ENCODE results near the gene NDUFB2. TPM values are rescaled to one million over a fixed set of nuclear protein-coding genes. Genes with fewer than 3 reads are reported as not detected.

NDUFB2 gene
- total and polyA plus RNA-seq, 2 donors (not counting 3 experiments of a cell fraction or from before 2014, with no cell fraction given) = 197 to 1,075 TPM

DNA sequence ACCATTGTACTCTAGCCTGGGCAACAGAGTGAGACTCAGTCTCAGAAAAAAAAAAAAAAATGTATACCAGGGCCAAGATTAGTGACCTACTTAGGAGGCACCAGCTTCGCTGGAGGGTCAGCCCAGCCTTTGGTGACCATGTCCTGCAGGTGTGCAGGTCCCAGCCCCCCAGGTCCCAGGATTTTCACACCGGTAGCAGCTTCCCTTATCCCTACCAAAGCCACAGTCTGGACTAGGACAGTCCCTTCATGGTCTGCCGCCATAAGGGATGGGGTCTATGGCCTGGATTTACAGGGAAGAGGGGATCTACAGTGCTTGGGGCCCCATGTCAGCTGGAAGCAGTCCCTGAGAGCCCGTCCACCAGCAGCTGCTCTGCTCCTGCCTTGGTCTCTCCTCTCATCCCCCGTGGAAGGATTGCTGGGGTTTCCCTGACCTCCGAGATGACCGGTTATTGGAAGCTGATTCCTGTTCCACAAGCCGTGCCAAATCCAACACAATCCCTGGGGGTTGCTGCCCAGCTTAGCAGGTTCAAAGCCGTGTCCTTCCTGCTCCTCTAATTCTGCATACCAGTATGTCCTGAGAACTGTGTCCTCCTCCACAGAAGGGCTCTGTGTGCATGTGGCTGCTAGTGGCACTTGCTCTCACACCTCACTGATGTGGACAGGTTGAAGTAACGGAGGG is 11.0 kb upstream of the NDUFB2 start:
- Histone ChIP-seq H3K4me3 (replicated peaks in 1 of 3; ENCODE audit: insufficient read depth in 1 of 3, low read depth in 1 of 3, low read length in 3 of 3) (no peak overlapping the region), H4K20me1 (replicated peaks; ENCODE audit: control insufficient read depth, extremely low read depth, insufficient read depth, low read length) (no peaks in the 10 kb centered on the region), H3K4me1 (ENCODE audit: control insufficient read depth, extremely low read depth, insufficient read depth, low read length) (no peaks in the 10 kb centered on the region), H3K9ac (replicated peaks; ENCODE audit: extremely low read depth, insufficient read depth, low read length) (no peak overlapping the region), H3K36me3 (ENCODE audit: control insufficient read depth in 2 of 2, extremely low read depth in 1 of 2, insufficient read depth in 2 of 2, low read length in 2 of 2) (peaks cover 0 to 8% of the 10 kb centered on the region in 2 experiments), H3K4me2 (ENCODE audit: insufficient read depth, low read length) (no peak overlapping the region), H3K27ac (ENCODE audit: insufficient read depth, low read depth, low read length) (no peak overlapping the region), H2AFZ (ENCODE audit: low read depth, low read length) (no peak overlapping the region), H3K79me2 (ENCODE audit: control insufficient read depth, insufficient read depth, low read length) (no peaks in the 10 kb centered on the region), H3K9me3 (replicated peaks; ENCODE audit: control insufficient read depth, insufficient read depth, low read length) (no peaks in the 10 kb centered on the region), H3K27me3 (ENCODE audit: control insufficient read depth in 2 of 2, insufficient read depth in 2 of 2, low read length in 2 of 2) (no peaks in the 10 kb centered on the region), H3K9me1 (replicated peaks; ENCODE audit: control insufficient read depth, extremely low read depth, insufficient read depth, low read length) (no peaks in the 10 kb centered on the region)
- no TSS peak for BruUV-seq (replicated peaks)
- dilution Hi-C loops (cut with MboI; ENCODE audit: extremely low pct_ligation_motif_present, low sequenced_read_pairs) (no loop called here), intact Hi-C loops (cut with micrococcal nuclease) (no loop called here)
- DNase-seq (ENCODE audit: low read depth, low spot score) (peak; percentile 56), FAIRE-seq (no peak)
- no peak for TF ChIP-seq POLR2A (IDR thresholded peaks at IDR 0.05; ENCODE audit: low read depth, low read length)
- no peak for TF ChIP-seq MYC (IDR thresholded peaks at IDR 0.05; ENCODE audit: low read depth, low read length)
- ChIA-PET CTCF (interaction anchor here (1.7 to 2.3 kb wide), 2 partner anchors 9 to 10 kb away, joined by 3 to 7 read pairs; no protein-coding TSS in a partner anchor), POLR2A (no interaction called here)

DNA sequence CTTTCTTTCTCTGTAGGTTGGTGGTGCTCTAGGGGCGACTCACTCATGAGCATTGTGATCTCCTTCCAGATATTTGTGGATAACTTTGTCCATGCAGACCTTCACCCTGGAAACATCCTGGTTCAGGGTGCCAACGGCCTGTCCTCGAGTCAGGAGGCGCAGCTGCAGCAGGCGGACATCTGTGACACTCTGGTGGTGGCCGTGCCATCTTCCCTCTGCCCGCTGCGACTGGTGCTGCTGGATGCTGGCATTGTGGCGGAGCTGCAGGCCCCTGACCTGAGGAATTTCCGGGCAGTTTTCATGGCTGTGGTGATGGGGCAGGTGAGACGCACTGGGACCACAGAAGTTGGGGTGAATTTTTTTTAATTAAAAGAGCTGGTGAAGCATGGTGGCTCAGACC is 9.6 kb upstream of the NDUFB2 start:
- ChIA-PET CTCF (interaction anchor here (1.7 to 2.3 kb wide), 2 partner anchors 10 to 12 kb away, joined by 3 to 7 read pairs; no protein-coding TSS in a partner anchor), POLR2A (no interaction called here)
- intact Hi-C loops (cut with micrococcal nuclease) = no loop called here
- Histone ChIP-seq H3K9me1 (replicated peaks; ENCODE audit: control insufficient read depth, extremely low read depth, insufficient read depth, low read length) (no peaks in the 10 kb centered on the region), H2AFZ (ENCODE audit: low read depth, low read length) (no peak overlapping the region), H3K9me3 (replicated peaks; ENCODE audit: control insufficient read depth, insufficient read depth, low read length) (no peaks in the 10 kb centered on the region), H4K20me1 (replicated peaks; ENCODE audit: control insufficient read depth, extremely low read depth, insufficient read depth, low read length) (no peaks in the 10 kb centered on the region), H3K9ac (replicated peaks; ENCODE audit: extremely low read depth, insufficient read depth, low read length) (no peak overlapping the region), H3K4me3 (replicated peaks in 1 of 3; ENCODE audit: insufficient read depth in 1 of 3, low read depth in 1 of 3, low read length in 3 of 3) (no peak overlapping the region), H3K4me1 (ENCODE audit: control insufficient read depth, extremely low read depth, insufficient read depth, low read length) (no peaks in the 10 kb centered on the region), H3K79me2 (ENCODE audit: control insufficient read depth, insufficient read depth, low read length) (no peaks in the 10 kb centered on the region), H3K27ac (ENCODE audit: insufficient read depth, low read depth, low read length) (no peak overlapping the region), H3K4me2 (ENCODE audit: insufficient read depth, low read length) (no peak overlapping the region), H3K36me3 (ENCODE audit: control insufficient read depth in 2 of 2, extremely low read depth in 1 of 2, insufficient read depth in 2 of 2, low read length in 2 of 2) (peaks cover 0 to 5% of the 10 kb centered on the region in 2 experiments), H3K27me3 (ENCODE audit: control insufficient read depth in 2 of 2, insufficient read depth in 2 of 2, low read length in 2 of 2) (no peaks in the 10 kb centered on the region)
- dilution Hi-C loops (cut with MboI; ENCODE audit: extremely low pct_ligation_motif_present, low sequenced_read_pairs) = no loop called here
- DNase-seq (ENCODE audit: low read depth, low spot score) (no peak), FAIRE-seq (no peak)
- BruUV-seq (replicated peaks) = no TSS peak
- TF ChIP-seq POLR2A (IDR thresholded peaks at IDR 0.05; ENCODE audit: low read depth, low read length) (no peak), MYC (IDR thresholded peaks at IDR 0.05; ENCODE audit: low read depth, low read length) (no peak), FOS (IDR thresholded peaks at IDR 0.05; ENCODE audit: borderline replicate concordance, insufficient read depth, low read length) (no peak), EZH2 (IDR thresholded peaks at IDR 0.05; ENCODE audit: borderline replicate concordance, low read depth, low read length, severe bottlenecking) (no peak), JUN (IDR thresholded peaks at IDR 0.05; ENCODE audit: borderline replicate concordance, insufficient read depth, insufficient read length, low read depth) (no peak), POLR2AphosphoS5 (IDR thresholded peaks at IDR 0.05; ENCODE audit: insufficient read depth, low read depth, low read length) (no peak), GATA2 (IDR thresholded peaks at IDR 0.05; ENCODE audit: insufficient read depth, insufficient read length, low read depth, low read length) (no peak)
- TF ChIP-seq, protein P1, sequence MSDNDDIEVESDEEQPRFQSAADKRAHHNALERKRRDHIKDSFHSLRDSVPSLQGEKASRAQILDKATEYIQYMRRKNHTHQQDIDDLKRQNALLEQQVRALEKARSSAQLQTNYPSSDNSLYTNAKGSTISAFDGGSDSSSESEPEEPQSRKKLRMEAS (IDR thresholded peaks at IDR 0.05; ENCODE audit: insufficient read depth, insufficient read length) = no peak
- TF ChIP-seq, protein P2, sequence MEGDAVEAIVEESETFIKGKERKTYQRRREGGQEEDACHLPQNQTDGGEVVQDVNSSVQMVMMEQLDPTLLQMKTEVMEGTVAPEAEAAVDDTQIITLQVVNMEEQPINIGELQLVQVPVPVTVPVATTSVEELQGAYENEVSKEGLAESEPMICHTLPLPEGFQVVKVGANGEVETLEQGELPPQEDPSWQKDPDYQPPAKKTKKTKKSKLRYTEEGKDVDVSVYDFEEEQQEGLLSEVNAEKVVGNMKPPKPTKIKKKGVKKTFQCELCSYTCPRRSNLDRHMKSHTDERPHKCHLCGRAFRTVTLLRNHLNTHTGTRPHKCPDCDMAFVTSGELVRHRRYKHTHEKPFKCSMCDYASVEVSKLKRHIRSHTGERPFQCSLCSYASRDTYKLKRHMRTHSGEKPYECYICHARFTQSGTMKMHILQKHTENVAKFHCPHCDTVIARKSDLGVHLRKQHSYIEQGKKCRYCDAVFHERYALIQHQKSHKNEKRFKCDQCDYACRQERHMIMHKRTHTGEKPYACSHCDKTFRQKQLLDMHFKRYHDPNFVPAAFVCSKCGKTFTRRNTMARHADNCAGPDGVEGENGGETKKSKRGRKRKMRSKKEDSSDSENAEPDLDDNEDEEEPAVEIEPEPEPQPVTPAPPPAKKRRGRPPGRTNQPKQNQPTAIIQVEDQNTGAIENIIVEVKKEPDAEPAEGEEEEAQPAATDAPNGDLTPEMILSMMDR (IDR thresholded peaks at IDR 0.05; ENCODE audit: extremely low read depth in 1 of 2, insufficient read depth in 1 of 2, low read depth in 1 of 2, low read length in 2 of 2) = no peak
